ENCODE results near the gene TMEM236. TPM values are rescaled to one million over a fixed set of nuclear protein-coding genes. Genes with fewer than 3 reads are reported as not detected.

TMEM236 gene
- polyA plus RNA-seq, 1 of the 3 experiments (the other 2 are of a cell fraction) = 0.02 TPM

- no peak for TF ChIP-seq RCOR1 (IDR thresholded peaks at IDR 0.05; ENCODE audit: low read length)
Measured at GRCh38 chr10:17811146-17811865, 59.3 kb downstream of the TMEM236 start (continued).

- H2AFZ ChIP-seq (ENCODE audit: low read depth) = no peak overlapping the region
- no peak overlapping the region for H3K27ac ChIP-seq (ENCODE audit: low read depth in 2 of 2, low read length in 1 of 2)
- H3K9me2 ChIP-seq = no peaks in the 10 kb centered on the region
- no peaks in the 10 kb centered on the region for H3K27me3 ChIP-seq (ENCODE audit: insufficient read depth)
- H3K4me2 ChIP-seq = no peak overlapping the region
- peaks cover 3% of the 10 kb centered on the region for H3F3A ChIP-seq (replicated peaks; ENCODE audit: insufficient read depth)
- CTCF ChIA-PET = no interaction called here
- no peaks in the 10 kb centered on the region for H3K4me1 ChIP-seq (ENCODE audit: control insufficient read depth in 1 of 2, insufficient read depth in 2 of 2, low read depth in 1 of 2, low read length in 1 of 2)
- no peaks in the 10 kb centered on the region for H3K9me3 ChIP-seq
- no peak for TF ChIP-seq RXRA (IDR thresholded peaks at IDR 0.05; ENCODE audit: borderline replicate concordance, low read depth)
- no peak for TF ChIP-seq NRF1 (IDR thresholded peaks at IDR 0.05; ENCODE audit: low read depth, low read length)
- no peak for DNase-seq
- no peak overlapping the region for H3K9ac ChIP-seq
- H3K36me3 ChIP-seq (replicated peaks in 1 of 2; ENCODE audit: control insufficient read depth in 1 of 2, insufficient read depth in 2 of 2, low read length in 1 of 2) = no peaks in the 10 kb centered on the region
- no peaks in the 10 kb centered on the region for H4K20me1 ChIP-seq (ENCODE audit: insufficient read depth)
- 81% methylated on average over 5 of the region's 5 CpGs for WGBS (ENCODE audit: low lambda C conversion rate)
- no peaks in the 10 kb centered on the region for H3K79me2 ChIP-seq (ENCODE audit: insufficient read depth)
- H3K4me3 ChIP-seq (ENCODE audit: low read depth in 2 of 2, low read length in 1 of 2) = no peak overlapping the region
- POLR2A ChIA-PET = no interaction called here
Measured at GRCh38 chr10:17814973-17815372, 63.0 kb downstream of the TMEM236 start.

- H3K4me1 ChIP-seq (ENCODE audit: control insufficient read depth in 1 of 2, insufficient read depth in 2 of 2, low read depth in 1 of 2, low read length in 1 of 2) = no peaks in the 10 kb centered on the region
Measured at GRCh38 chr10:17816199-17816598, 64.2 kb downstream of the TMEM236 start.

More at GRCh38 chr10:17816199-17816598, 64.2 kb downstream of the TMEM236 start:
- Histone ChIP-seq H3K27ac (ENCODE audit: low read depth in 2 of 2, low read length in 1 of 2) (no peak overlapping the region), H3F3A (replicated peaks; ENCODE audit: insufficient read depth) (no peaks in the 10 kb centered on the region), H3K9ac (no peak overlapping the region), H3K36me3 (replicated peaks in 1 of 2; ENCODE audit: control insufficient read depth in 1 of 2, insufficient read depth in 2 of 2, low read length in 1 of 2) (no peaks in the 10 kb centered on the region), H3K9me3 (no peaks in the 10 kb centered on the region), H3K9me2 (no peaks in the 10 kb centered on the region), H2AFZ (ENCODE audit: low read depth) (no peak overlapping the region), H3K27me3 (ENCODE audit: insufficient read depth) (no peaks in the 10 kb centered on the region), H3K4me3 (ENCODE audit: low read depth in 2 of 2, low read length in 1 of 2) (no peak overlapping the region), H3K4me2 (no peak overlapping the region), H4K20me1 (ENCODE audit: insufficient read depth) (no peaks in the 10 kb centered on the region), H3K79me2 (ENCODE audit: insufficient read depth) (no peaks in the 10 kb centered on the region)
- 87% methylated on average over 7 of the region's 7 CpGs for WGBS (ENCODE audit: low lambda C conversion rate)
- CTCF ChIA-PET = no interaction called here
- POLR2A ChIA-PET = no interaction called here
- TF ChIP-seq RCOR1 (IDR thresholded peaks at IDR 0.05; ENCODE audit: low read length) (no peak), EP300 (IDR thresholded peaks at IDR 0.05; ENCODE audit: borderline replicate concordance in 1 of 2, low read depth in 1 of 2, low read length in 1 of 2) (no peak), FOXJ3 (CRISPR knock-in tag; IDR thresholded peaks at IDR 0.05) (no peak), POLR2AphosphoS5 (IDR thresholded peaks at IDR 0.05; ENCODE audit: low read depth, low read length) (no peak), RFX5 (IDR thresholded peaks at IDR 0.05; ENCODE audit: low read length) (no peak), FOXM1 (IDR thresholded peaks at IDR 0.05; ENCODE audit: low read depth) (no peak), ELF1 (IDR thresholded peaks at IDR 0.05) (no peak), RXRA (IDR thresholded peaks at IDR 0.05; ENCODE audit: borderline replicate concordance, low read depth) (no peak), GATA2 (CRISPR knock-in tag; IDR thresholded peaks at IDR 0.05) (no peak), TCF12 (IDR thresholded peaks at IDR 0.05) (no peak), EZH2phosphoT487 (IDR thresholded peaks at IDR 0.05; ENCODE audit: borderline replicate concordance, low read depth) (no peak), GABPA (IDR thresholded peaks at IDR 0.05; ENCODE audit: low read depth) (no peak), SMC3 (IDR thresholded peaks at IDR 0.05; ENCODE audit: low read depth, low read length) (no peak), USF1 (IDR thresholded peaks at IDR 0.05; ENCODE audit: borderline replicate concordance, low read depth) (no peak), PBX3 (IDR thresholded peaks at IDR 0.05) (no peak)
- DNase-seq = no peak

Data from SK-N-SH (cell line).